Measurements from ENCODE around the gene COL16A1. TPM values are rescaled to one million over a fixed set of nuclear protein-coding genes. Genes with fewer than 3 reads are reported as not detected.

COL16A1 gene
- total RNA-seq, 1 experiment from 2014 or later: 6.2 TPM

GRCh38 chr1:31609514-31610118 lies 94.2 kb downstream of the COL16A1 start:
- no peak overlapping the region for H3K23ac ChIP-seq (ENCODE audit: insufficient read length, low read depth, low read length)
- H4K8ac ChIP-seq (replicated peaks; ENCODE audit: insufficient read length, low read depth, low read length): no peak overlapping the region
- no peak overlapping the region for H2BK5ac ChIP-seq (ENCODE audit: insufficient read length, low read length)
- H3K23me2 ChIP-seq (ENCODE audit: insufficient read length, low read depth, low read length, poor library complexity, severe bottlenecking): no peaks in the 10 kb centered on the region
- no peaks in the 10 kb centered on the region for H3K9me3 Mint-ChIP-seq
- H3K27me3 Mint-ChIP-seq (ENCODE audit: low read depth): peaks cover 6% of the 10 kb centered on the region
- no peak overlapping the region for H3K56ac ChIP-seq (ENCODE audit: insufficient read length, low read depth, low read length)
- H4K20me1 ChIP-seq (ENCODE audit: control insufficient read depth, insufficient read depth, insufficient read length): no peaks in the 10 kb centered on the region
- H3K14ac ChIP-seq (ENCODE audit: insufficient read depth, low read length): no peak overlapping the region
- H3K27ac Mint-ChIP-seq: no peak overlapping the region
- no peak overlapping the region for H3K4me2 ChIP-seq (ENCODE audit: insufficient read depth, insufficient read length, low read length)
- no peaks in the 10 kb centered on the region for H3K9me3 ChIP-seq (ENCODE audit: control insufficient read depth, low read depth, low read length)
- TF ChIP-seq CTCF (conservative IDR thresholded peaks at IDR 0.05): no peak
- no peaks in the 10 kb centered on the region; a peak in 1 of 7 replicates for H3K36me3 Mint-ChIP-seq (ENCODE audit: insufficient read depth in 1 of 3, low read depth in 3 of 3)
- H3K4ac ChIP-seq (ENCODE audit: low read depth, low read length): no peak overlapping the region
- no peak for DNase-seq
- no peak overlapping the region for H3K27ac ChIP-seq (ENCODE audit: insufficient read length, low read depth, low read length)
- H3K4me1 ChIP-seq (ENCODE audit: insufficient read depth, low read length): no peaks in the 10 kb centered on the region
- no peak overlapping the region for H4K91ac ChIP-seq (ENCODE audit: insufficient read length, low read depth, low read length)
- no CpG with 5 or more reads among the region's 1 CpG for WGBS (ENCODE audit: extremely low coverage, insufficient read length, low lambda C conversion rate)
- H4K5ac ChIP-seq (ENCODE audit: insufficient read length, low read depth, low read length): no peak overlapping the region
- H2BK120ac ChIP-seq (ENCODE audit: low read depth, low read length, poor library complexity, severe bottlenecking): no peak overlapping the region
- H3K4me3 Mint-ChIP-seq: no peak overlapping the region
- H2AFZ ChIP-seq (ENCODE audit: low read length): no peak overlapping the region
- H3K79me1 ChIP-seq (ENCODE audit: insufficient read depth, low read depth, low read length, poor library complexity, severe bottlenecking): no peaks in the 10 kb centered on the region
- H3K18ac ChIP-seq (ENCODE audit: insufficient read length, low read depth, low read length): no peak overlapping the region
- no peaks in the 10 kb centered on the region for H3K27me3 ChIP-seq (ENCODE audit: insufficient read depth, low read length)
- no peak overlapping the region for H3K9ac ChIP-seq (ENCODE audit: extremely low read depth, insufficient read length, low read length)
- no peak overlapping the region for H2AK5ac ChIP-seq (ENCODE audit: insufficient read length, low read length)
- peaks cover 4 to 5% of the 10 kb centered on the region in 2 experiments for H3K4me1 Mint-ChIP-seq
- H2BK20ac ChIP-seq (ENCODE audit: low read depth, low read length, poor library complexity, severe bottlenecking): no peak overlapping the region
- H2BK12ac ChIP-seq (ENCODE audit: insufficient read length, low read depth, low read length): no peak overlapping the region
- H3T11ph ChIP-seq (ENCODE audit: low read length): no peak overlapping the region
- H2BK15ac ChIP-seq (ENCODE audit: low read depth, low read length): no peak overlapping the region
- no peaks in the 10 kb centered on the region for H3K79me2 ChIP-seq (ENCODE audit: insufficient read depth, low read length)

Data from H9 (cell line).